Ishikawa (cell line): ENCODE results near the gene ANXA10.

Experiments
- CEBPB ChIP-seq: IDR thresholded peaks from 2 replicates; pipeline ENCODE4 v1.6.1; 2012
- CREB1 ChIP-seq: IDR thresholded peaks from 2 replicates; pipeline ENCODE4 v1.6.1; 2012; ENCODE audit warnings: low read depth
- EGR1 ChIP-seq: IDR thresholded peaks from 2 replicates; pipeline ENCODE4 v1.6.1; 2012
- EP300 ChIP-seq: IDR thresholded peaks from 2 replicates; pipeline ENCODE4 v1.6.1; 2012; ENCODE audit warnings: borderline replicate concordance
- FOXM1 ChIP-seq: IDR thresholded peaks from 2 replicates; pipeline ENCODE4 v1.6.1; 2012; ENCODE audit warnings: low read depth, borderline replicate concordance
- NFIC ChIP-seq: IDR thresholded peaks from 2 replicates; pipeline ENCODE4 v1.6.1; 2012
- RAD21 ChIP-seq: IDR thresholded peaks from 2 replicates; pipeline ENCODE4 v1.6.1; 2012; ENCODE audit warnings: low read depth
- TAF1 ChIP-seq: IDR thresholded peaks from 2 replicates; pipeline ENCODE4 v1.6.1; 2012; ENCODE audit warnings: low read depth, mild to moderate bottlenecking
- TCF12 ChIP-seq: IDR thresholded peaks from 2 replicates; pipeline ENCODE4 v1.6.1; 2012; ENCODE audit warnings: low read depth
- TEAD4 ChIP-seq: IDR thresholded peaks from 2 replicates; pipeline ENCODE4 v1.6.1; 2012
- YY1 ChIP-seq: IDR thresholded peaks from 2 replicates; pipeline ENCODE4 v1.6.1; 2012; ENCODE audit warnings: low read depth
- ZBTB7A ChIP-seq: IDR thresholded peaks from 2 replicates; pipeline ENCODE4 v1.6.1; 2012; ENCODE audit warnings: low read depth
- TF ChIP-seq, protein P1 (sequence below): IDR thresholded peaks from 2 replicates; pipeline ENCODE4 v1.6.1; 2012
- TF ChIP-seq, protein P2 (sequence below): IDR thresholded peaks from 2 replicates; pipeline ENCODE4 v1.6.1; 2012
- TF ChIP-seq, protein P3 (sequence below): IDR thresholded peaks from 2 replicates; pipeline ENCODE4 v1.6.1; 2012; ENCODE audit warnings: low read depth, mild to moderate bottlenecking

Gene ANXA10

DNA sequence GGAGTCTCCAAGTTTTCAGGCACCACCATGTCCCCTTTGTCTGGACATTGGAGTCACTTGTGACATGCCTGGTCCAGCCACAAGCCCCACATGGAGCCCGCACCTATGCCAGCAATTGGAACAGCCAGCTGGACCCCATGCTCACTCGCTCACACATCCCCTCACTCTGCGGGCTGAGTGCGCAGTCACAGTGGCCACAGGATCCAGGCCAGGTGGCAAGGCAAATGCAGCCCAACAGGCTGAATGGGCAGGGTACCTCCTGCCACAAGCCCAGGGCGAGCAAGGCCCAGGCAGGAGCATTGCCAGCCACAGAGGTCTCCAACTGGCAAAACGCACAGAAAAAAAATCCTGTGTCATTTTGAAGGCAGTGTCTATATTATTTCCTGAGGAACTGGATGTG, 82.0 kb downstream of the ANXA10 start:
- TF ChIP-seq, protein P1, sequence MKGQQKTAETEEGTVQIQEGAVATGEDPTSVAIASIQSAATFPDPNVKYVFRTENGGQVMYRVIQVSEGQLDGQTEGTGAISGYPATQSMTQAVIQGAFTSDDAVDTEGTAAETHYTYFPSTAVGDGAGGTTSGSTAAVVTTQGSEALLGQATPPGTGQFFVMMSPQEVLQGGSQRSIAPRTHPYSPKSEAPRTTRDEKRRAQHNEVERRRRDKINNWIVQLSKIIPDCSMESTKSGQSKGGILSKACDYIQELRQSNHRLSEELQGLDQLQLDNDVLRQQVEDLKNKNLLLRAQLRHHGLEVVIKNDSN: no peak
- no peak for TF ChIP-seq YY1
- no peak for TF ChIP-seq ZBTB7A
- TF ChIP-seq TEAD4: no peak
- no peak for TF ChIP-seq CREB1
- no peak for TF ChIP-seq TCF12
- no peak for TF ChIP-seq EP300
- TF ChIP-seq TAF1: no peak
- no peak for TF ChIP-seq FOXM1
- TF ChIP-seq RAD21: no peak
- no peak for TF ChIP-seq CEBPB
- TF ChIP-seq, protein P2, sequence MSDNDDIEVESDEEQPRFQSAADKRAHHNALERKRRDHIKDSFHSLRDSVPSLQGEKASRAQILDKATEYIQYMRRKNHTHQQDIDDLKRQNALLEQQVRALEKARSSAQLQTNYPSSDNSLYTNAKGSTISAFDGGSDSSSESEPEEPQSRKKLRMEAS: no peak

- TF ChIP-seq EGR1: no peak
- no peak for TF ChIP-seq CEBPB
- no peak for TF ChIP-seq FOXM1
- no peak for TF ChIP-seq TAF1
- TF ChIP-seq YY1: no peak
- TF ChIP-seq, protein P3, sequence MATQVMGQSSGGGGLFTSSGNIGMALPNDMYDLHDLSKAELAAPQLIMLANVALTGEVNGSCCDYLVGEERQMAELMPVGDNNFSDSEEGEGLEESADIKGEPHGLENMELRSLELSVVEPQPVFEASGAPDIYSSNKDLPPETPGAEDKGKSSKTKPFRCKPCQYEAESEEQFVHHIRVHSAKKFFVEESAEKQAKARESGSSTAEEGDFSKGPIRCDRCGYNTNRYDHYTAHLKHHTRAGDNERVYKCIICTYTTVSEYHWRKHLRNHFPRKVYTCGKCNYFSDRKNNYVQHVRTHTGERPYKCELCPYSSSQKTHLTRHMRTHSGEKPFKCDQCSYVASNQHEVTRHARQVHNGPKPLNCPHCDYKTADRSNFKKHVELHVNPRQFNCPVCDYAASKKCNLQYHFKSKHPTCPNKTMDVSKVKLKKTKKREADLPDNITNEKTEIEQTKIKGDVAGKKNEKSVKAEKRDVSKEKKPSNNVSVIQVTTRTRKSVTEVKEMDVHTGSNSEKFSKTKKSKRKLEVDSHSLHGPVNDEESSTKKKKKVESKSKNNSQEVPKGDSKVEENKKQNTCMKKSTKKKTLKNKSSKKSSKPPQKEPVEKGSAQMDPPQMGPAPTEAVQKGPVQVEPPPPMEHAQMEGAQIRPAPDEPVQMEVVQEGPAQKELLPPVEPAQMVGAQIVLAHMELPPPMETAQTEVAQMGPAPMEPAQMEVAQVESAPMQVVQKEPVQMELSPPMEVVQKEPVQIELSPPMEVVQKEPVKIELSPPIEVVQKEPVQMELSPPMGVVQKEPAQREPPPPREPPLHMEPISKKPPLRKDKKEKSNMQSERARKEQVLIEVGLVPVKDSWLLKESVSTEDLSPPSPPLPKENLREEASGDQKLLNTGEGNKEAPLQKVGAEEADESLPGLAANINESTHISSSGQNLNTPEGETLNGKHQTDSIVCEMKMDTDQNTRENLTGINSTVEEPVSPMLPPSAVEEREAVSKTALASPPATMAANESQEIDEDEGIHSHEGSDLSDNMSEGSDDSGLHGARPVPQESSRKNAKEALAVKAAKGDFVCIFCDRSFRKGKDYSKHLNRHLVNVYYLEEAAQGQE: no peak
- TF ChIP-seq EP300: no peak
- no peak for TF ChIP-seq CREB1
- TF ChIP-seq, protein P1: no peak
- TF ChIP-seq TCF12: no peak
- no peak for TF ChIP-seq RAD21
- TF ChIP-seq, protein P2: no peak
- no peak for TF ChIP-seq ZBTB7A
Observed at GRCh38 chr4:168177546-168178149, 85.3 kb downstream of the ANXA10 start.

DNA sequence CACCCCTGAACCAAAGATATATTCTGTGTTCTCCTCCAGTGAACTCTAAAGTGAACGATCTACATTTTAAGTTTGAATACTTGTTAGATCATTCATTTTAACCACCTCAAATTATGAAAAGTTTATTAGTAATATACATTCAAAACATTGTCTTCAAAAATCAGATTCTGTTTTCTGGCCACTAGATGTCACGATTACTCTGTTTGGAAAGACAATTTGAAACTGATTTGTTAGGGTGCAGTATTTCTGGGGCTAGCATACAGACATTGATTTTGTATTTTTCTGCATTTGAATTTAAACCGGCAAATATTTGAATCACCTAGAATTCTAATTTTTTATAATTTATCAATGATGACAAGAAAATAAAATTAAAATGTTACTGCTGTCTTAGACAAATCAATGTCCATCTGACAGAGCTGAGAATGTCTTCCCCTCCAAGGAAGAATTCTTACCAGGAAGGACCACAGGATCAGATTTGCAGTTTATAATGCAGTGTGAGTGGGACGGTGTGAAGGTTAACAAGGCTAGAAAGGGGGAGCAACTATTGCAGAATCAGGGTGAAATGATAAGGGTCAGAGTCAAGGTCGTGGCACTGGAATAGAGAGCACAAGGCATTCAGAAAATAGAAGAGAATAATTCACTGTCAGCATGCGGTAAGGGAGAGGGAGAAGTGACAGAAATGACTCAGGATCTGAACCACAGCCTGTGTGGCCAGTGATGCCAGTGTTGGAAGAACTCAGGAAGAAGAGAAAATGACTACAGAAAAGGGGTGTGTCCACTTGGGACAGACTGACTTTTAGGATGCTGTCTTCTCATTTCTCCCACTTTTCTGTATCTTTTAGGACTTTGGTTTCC, 91.6 kb downstream of the ANXA10 start:
- TF ChIP-seq, protein P3: no peak
- TF ChIP-seq RAD21: peak; percentile 85

DNA sequence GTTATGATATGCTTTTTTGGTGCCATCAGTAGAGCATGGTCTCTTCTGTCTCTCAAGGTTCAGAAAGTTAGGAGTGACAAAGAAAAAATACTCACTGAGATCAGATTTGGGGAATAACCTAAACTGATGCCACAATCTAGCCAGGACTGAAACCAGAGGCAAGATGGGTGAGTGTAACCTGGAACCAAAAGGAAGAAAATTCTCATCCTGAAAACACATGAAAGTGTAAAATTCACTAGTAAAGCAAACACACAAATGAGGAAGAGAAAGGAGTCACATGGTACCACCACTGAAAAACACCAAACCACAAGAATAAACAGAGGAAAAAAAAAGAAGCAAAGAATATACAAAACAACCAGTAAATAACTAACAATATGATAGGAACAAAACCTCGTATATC, 96.4 kb downstream of the ANXA10 start:
- TF ChIP-seq EP300: no peak
- TF ChIP-seq CEBPB: no peak
- TF ChIP-seq TAF1: no peak
- TF ChIP-seq TEAD4: no peak
- no peak for TF ChIP-seq CREB1
- no peak for TF ChIP-seq RAD21

DNA sequence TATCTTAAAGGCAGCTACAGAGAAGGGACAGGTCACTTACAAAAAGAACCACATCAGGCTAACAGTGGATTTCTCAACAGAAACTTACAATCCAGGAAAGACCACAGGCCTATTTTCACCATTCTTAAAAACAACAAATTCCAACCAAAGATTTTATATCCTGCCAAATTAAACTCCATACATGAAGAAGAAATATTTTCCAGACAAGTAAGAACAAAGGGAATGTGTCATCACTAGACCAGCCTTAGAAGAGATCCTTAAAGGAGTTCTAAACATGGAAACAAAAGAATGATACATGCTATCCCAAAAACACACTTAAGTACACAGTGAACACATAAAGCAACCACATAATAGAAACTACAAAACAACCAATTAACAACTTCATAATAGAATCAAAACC, 105.6 kb downstream of the ANXA10 start:
- no peak for TF ChIP-seq NFIC

DNA sequence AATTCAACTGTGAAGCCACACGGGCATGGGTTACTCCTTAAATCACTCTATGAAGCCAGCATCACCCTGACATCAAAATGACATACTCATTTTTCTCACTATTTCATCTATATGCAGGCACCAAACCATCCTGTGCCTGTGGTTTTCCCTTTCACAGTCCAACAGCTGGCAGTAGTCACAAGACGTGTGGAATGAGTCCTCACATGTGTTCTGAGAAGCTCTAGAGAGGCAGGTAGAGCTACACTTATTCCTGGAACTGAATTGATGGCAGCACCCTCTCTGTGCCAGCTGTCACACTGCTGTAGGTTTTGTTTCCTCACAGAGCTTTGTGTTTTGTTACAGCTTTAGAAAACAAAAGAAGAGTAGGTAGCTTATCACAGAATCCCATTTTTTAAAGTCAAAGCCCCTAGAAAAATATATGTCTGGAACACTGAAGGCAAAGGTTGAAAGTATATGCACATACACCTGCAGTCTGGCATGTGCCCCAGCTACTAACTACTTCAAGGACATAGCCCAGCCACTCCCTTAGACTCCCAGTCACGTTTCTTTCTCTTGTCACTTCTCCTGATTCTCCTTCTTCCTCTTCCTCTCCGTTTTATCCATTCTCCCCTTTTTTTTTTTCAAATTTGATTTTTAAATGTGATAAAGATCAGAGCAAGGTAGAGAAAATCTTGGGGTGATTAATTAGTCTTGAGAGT, 107.1 kb downstream of the ANXA10 start:
- TF ChIP-seq YY1 (no peak), CEBPB (no peak), FOXM1 (no peak), CREB1 (no peak), TAF1 (no peak), TEAD4 (no peak), ZBTB7A (no peak), RAD21 (no peak), TCF12 (no peak), NFIC (no peak), EGR1 (no peak), EP300 (no peak)
- TF ChIP-seq, protein P1: no peak
- TF ChIP-seq, protein P3: no peak
- TF ChIP-seq, protein P2: no peak
